GM21423 (cell line): ENCODE results near the gene ADAMTS18.
"Not testable (repeated sequence)": the region's sequence is repeated elsewhere in the genome, so short reads cannot be mapped to it uniquely, and the experiment has no call there.

Experiments
- ATAC-seq: cut with Tn5 transposase; IDR thresholded peaks from one replicate; pipeline ENCODE4 v1.9.1; 2021; ENCODE audit warnings: mild to moderate bottlenecking, moderate library complexity; ENCODE audit not compliant: unreplicated experiment

ADAMTS18 gene

GRCh38 chr16:77290451-77291115 lies 144.3 kb downstream of the ADAMTS18 start:
- no peak for ATAC-seq

DNA sequence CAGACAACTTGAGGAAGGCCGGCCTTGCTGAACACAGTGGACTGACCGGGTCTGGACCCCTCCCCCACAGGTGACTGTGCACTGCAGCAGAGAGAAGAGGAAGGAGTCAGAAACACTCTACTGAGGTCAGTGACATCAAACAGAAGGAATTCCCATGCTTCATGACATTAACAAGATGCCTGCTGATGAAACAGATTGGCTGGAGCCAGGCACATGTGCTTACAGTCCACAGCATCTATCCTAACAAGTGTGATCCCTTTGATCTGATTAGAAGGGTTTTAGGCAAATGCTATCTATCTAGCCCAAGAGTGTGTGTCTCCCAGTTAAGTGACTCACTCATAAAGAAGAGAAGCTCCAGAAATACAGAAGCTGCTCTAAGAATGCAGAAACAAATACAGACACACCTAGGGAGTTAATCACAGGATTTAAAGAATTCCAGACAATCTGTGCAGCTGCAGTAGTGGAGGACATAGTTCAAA lies 145.5 kb downstream of the ADAMTS18 start:
- no peak for ATAC-seq

DNA sequence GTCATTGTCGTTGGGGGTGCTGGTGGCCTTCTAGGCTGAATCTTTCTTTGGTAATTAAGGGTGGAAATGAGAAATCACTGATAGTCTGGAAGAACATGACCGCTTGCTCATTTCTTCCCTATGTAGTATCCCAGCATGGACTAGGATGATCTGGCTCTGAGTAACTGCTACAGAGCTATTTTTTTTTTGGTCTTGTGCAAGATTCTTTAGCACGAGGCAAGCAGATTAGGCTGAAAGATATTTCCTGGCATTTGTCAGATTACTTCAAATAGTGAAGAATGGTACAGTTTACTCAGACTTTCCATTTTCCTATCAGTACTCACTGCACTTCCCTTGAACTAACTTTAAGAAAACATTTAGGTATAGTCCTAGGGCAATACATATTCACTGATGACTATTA lies 146.6 kb downstream of the ADAMTS18 start:
- ATAC-seq: no peak

- ATAC-seq: no peak
Observed at GRCh38 chr16:77285676-77286075, 149.2 kb downstream of the ADAMTS18 start.

GRCh38 chr16:77282345-77282744 lies 152.5 kb downstream of the ADAMTS18 start:
- ATAC-seq: no peak

DNA sequence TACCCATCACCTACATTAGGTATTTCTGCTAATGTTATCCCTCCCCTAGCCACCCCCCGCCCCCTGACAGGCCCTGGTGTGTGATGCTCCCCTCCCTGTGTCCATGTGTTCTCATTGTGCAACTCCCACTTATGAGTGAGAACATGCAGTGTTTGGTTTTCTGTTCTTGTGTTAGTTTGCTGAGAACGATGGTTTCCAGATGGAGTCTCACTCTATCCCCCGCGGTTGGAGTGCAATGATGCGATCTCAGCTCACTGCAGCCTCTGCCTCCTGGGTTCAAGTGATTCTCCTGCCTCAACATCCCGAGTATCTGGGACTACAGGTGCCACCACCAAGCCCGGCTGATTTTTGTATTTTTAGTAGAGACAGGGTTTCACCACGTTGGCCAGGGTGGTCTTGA lies 155.5 kb downstream of the ADAMTS18 start:
- not testable (repeated sequence) for ATAC-seq

DNA sequence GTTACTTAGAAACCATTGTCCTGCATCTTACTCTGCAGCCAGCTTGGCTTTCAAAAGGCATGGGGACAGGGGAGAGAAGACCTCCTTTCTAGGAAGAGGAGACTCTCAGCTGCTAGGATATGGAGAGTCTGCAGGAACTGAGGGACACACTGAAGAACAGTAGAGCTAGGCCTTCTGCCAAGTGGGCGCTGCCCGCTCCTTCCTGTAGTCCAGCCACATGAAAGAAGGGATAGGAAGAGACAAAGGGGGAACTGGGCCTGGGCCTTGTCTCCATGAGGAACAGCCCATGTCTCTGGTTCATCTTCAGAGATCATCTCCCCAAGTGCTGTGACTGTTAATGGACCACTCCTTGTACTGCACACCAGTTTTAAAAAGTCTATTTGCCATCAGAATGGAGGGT lies 157.3 kb downstream of the ADAMTS18 start:
- no peak for ATAC-seq

- ATAC-seq: no peak
Observed at GRCh38 chr16:77277141-77277540, 157.7 kb downstream of the ADAMTS18 start.

- no peak for ATAC-seq
Observed at GRCh38 chr16:77276661-77277060, 158.2 kb downstream of the ADAMTS18 start.

DNA sequence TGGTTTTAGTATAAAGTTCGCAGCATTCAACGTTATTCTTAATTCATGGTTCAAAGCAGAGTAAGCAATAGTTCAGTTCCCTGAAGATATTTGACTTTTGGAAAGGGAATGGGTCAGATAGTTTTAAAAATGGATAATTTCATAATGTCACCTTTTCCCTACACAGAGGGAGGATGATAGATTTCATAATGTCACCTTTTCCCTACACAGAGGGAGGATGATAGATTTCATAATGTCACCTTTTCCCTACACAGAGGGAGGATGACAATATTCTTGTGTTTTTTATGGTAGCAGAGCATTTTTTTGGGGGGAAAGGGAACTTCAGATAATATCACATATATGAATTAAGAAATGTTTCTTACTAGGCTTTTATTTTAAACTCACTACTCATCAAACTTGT lies 159.5 kb downstream of the ADAMTS18 start:
- not testable (repeated sequence) for ATAC-seq

GRCh38 chr16:77273815-77274214 lies 161.0 kb downstream of the ADAMTS18 start:
- no peak for ATAC-seq

GRCh38 chr16:77271532-77272426 lies 163.1 kb downstream of the ADAMTS18 start:
- no peak for ATAC-seq

DNA sequence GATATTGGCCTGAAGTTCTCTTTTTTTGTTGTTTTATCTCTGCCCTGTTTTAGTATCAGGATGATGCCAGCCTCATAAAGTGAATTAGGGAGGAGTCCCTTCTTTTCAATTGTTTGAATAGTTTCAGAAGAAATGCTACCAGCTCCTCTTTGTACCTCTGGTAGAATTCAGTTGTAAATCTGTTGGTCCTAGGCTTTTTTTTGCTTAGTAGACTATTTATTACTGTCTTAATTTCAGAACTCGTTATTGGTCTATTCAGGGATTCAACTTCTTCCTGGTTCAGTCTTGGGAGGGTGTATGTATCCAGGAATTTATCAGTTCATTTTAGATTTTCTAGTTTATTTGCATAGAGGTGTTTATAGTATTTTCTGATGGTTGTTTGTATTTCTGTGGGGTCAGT lies 168.6 kb downstream of the ADAMTS18 start:
- not testable (repeated sequence) for ATAC-seq

DNA sequence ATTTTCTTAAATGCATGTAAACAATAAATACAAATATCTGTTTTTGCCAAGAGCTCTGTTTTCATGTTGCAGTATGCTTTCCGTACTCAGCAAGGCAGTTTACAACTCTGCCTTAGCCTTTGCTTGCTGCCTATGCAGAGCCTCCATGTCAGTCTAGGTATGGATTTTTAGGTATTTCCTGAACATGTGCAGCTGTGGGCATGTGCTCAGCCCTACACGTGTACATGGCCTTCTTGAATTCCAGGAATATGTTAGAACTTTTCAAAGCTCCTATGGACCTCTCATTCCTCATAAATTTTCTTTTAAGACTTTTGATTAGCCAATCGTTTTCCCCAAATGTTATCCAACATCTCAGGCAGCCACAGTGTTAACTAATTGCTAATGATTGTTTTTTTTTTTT lies 171.9 kb downstream of the ADAMTS18 start:
- ATAC-seq: no peak

- no peak for ATAC-seq
Observed at GRCh38 chr16:77250400-77250799, 184.4 kb downstream of the ADAMTS18 start.

GRCh38 chr16:77246150-77246549 lies 188.7 kb downstream of the ADAMTS18 start:
- no peak for ATAC-seq

DNA sequence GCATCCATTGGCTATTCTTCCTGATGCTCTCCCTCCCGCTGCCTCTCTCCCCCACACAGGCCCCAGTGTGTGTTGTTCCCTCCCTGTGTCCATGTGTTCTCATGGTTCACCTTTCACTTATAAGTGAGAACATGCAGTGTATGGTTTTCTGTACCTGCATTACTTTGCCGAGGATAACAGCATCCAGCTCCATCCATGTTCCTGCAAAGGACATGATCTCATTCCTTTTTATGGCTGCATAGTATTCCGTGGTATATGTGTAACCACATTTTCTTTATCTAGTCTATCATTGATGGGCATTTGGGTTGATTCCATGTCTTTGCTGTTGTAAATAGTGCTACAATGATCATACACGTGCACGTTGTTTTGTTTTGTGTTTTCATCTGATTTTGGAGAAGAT lies 192.4 kb downstream of the ADAMTS18 start:
- not testable (repeated sequence) for ATAC-seq

GRCh38 chr16:77238593-77238992 lies 196.2 kb downstream of the ADAMTS18 start:
- ATAC-seq: no peak

DNA sequence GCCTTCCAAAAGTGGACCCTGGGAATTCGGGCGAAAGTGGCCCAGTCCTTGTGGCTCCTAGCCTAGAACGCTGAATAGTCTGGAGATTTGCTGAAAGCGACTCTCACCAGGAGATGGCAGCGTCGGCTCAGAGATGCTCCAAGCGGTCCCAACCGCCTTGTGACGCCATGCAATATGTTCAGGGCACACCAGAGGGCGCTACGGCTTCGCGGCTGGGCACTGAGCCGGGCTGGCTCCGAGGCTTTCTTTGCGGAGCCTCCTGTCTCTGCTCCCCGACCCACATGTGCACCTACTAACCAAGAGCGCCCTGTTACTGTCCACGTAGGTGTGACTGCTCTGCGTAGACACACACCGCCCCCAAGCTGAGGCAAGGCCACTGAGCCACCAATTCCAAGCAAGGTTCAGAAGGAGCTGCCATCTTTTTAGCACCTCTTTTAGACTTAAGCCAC lies 198.7 kb downstream of the ADAMTS18 start:
- peak; percentile 98 for ATAC-seq

- no peak for ATAC-seq
Observed at GRCh38 chr16:77234611-77235010, 200.2 kb downstream of the ADAMTS18 start.

- ATAC-seq: no peak
Observed at GRCh38 chr16:77233799-77234519, 200.9 kb downstream of the ADAMTS18 start.
